ENCODE results near the gene HUS1.

DNA sequence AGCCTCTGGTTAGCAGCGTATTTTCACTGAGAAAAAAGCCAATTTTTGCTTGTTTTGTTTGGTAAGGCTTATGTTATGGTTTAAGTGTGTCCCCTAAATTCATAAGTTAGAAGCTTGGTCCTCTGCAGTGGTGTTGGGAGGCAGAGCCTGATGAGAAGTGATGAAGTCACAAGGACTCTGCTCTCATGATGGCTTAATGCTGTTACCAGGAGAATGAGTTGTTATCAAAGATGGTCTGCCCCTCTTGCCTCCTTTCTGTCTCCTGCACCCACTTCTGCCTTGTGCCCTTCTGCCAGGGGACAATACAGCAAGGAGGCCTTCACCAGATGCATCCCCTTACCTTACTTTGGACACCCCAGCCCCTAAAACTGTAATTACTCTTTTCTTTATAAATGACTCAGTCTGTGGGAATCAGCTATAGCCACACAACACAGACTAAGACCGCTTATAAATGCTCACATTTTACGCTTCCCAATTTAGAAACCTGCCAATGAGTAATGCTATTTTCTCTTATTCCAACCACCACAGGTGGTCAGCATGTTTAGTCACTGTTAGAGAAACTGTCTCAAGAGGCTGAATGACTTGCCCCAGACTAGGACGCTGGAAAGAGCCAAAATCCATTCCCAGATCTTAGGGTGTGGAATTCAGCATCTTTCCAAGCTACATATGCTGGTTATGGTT, 25.0 kb downstream of the HUS1 start:
- TF ChIP-seq, protein P1, sequence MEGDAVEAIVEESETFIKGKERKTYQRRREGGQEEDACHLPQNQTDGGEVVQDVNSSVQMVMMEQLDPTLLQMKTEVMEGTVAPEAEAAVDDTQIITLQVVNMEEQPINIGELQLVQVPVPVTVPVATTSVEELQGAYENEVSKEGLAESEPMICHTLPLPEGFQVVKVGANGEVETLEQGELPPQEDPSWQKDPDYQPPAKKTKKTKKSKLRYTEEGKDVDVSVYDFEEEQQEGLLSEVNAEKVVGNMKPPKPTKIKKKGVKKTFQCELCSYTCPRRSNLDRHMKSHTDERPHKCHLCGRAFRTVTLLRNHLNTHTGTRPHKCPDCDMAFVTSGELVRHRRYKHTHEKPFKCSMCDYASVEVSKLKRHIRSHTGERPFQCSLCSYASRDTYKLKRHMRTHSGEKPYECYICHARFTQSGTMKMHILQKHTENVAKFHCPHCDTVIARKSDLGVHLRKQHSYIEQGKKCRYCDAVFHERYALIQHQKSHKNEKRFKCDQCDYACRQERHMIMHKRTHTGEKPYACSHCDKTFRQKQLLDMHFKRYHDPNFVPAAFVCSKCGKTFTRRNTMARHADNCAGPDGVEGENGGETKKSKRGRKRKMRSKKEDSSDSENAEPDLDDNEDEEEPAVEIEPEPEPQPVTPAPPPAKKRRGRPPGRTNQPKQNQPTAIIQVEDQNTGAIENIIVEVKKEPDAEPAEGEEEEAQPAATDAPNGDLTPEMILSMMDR (IDR thresholded peaks at IDR 0.05), result no peak
- no peak for TF ChIP-seq POLR2A (IDR thresholded peaks at IDR 0.05)
- no peak for TF ChIP-seq POLR2AphosphoS5 (IDR thresholded peaks at IDR 0.05)
- no peak for TF ChIP-seq EP300 (IDR thresholded peaks at IDR 0.05)

Data from upper lobe of left lung (tissue), 4 donors.